GM12865 (cell line): Measurements from ENCODE around the gene DDX3Y.

Experiments used
- DNase-seq: peaks from one replicate; pipeline ENCODE4 v3.0.0; 2010; ENCODE audit warnings: low read depth
- H3K4me3 ChIP-seq: 2 replicates; pipeline ENCODE4 v1.5.1; 2011; ENCODE audit warnings: mild to moderate bottlenecking, low read depth, low read length, control low read depth
- CTCF ChIP-seq: IDR thresholded peaks from 2 replicates; pipeline ENCODE4 v1.5.1; 2011; ENCODE audit warnings: low read length, control low read depth, low read depth, inconsistent platforms; ENCODE audit not compliant: insufficient read depth; ENCODE audit errors: missing control alignments

Gene DDX3Y

GRCh38 chrY:12904618-12905516 lies at the start of gene DDX3Y:
TSS of gene DDX3Y (plus strand) at chrY:12904868. CDS start at chrY:12904937, 69 bp downstream.
- TF ChIP-seq CTCF = no peak
- DNase-seq = no peak
- H3K4me3 ChIP-seq = no peak within 1 kb of the TSS

GRCh38 chrY:12855791-12856275 lies 48.8 kb upstream of the DDX3Y start:
- no peak for DNase-seq
- no peak overlapping the region for H3K4me3 ChIP-seq
- TF ChIP-seq CTCF = no peak

GRCh38 chrY:12867960-12868359 lies 36.7 kb upstream of the DDX3Y start:
- H3K4me3 ChIP-seq = no peak overlapping the region
- no peak for TF ChIP-seq CTCF
- DNase-seq = no peak

GRCh38 chrY:12896973-12897372 lies 7.7 kb upstream of the DDX3Y start:
- no peak for DNase-seq
- no peak overlapping the region for H3K4me3 ChIP-seq
- no peak for TF ChIP-seq CTCF

GRCh38 chrY:12898604-12899003 lies 6.1 kb upstream of the DDX3Y start:
- no peak for DNase-seq
- TF ChIP-seq CTCF = no peak
- no peak overlapping the region for H3K4me3 ChIP-seq

GRCh38 chrY:12905517-12905872 lies 827 bp downstream of the DDX3Y start:
- H3K4me3 ChIP-seq = no peak overlapping the region
- no peak for TF ChIP-seq CTCF
- DNase-seq = no peak
